Astrocyte (in vitro differentiated cells and primary cell): ENCODE data around the gene GPR156. TPM values are rescaled to one million over a fixed set of nuclear protein-coding genes. Genes with fewer than 3 reads are reported as not detected.

Source experiments
- DNase-seq: peaks from one replicate; pipeline ENCODE4 v3.0.0-alpha.2; 2010; ENCODE audit warnings: low read depth
- FAIRE-seq: peaks from 2 replicates; lab custom pipeline; 2011; peaks lifted over from hg19 to GRCh38; lab: Jason Lieb, UNC
- H2AFZ ChIP-seq: 2 replicates; pipeline ENCODE4 v1.6.0; 2012; ENCODE audit warnings: low read depth, low read length, inconsistent platforms
- H3K27ac ChIP-seq: 2 replicates; pipeline ENCODE4 v1.5.1; 2011; ENCODE audit warnings: low read depth, low read length, inconsistent platforms
- H3K27me3 ChIP-seq: 2 replicates; pipeline ENCODE4 v1.6.0; 2011; ENCODE audit warnings: low read length, inconsistent platforms; ENCODE audit not compliant: insufficient read depth
- H3K36me3 ChIP-seq: 2 replicates; pipeline ENCODE4 v1.5.1; 2011; ENCODE audit warnings: low read length, inconsistent platforms; ENCODE audit not compliant: insufficient read depth
- H3K4me1 ChIP-seq: 2 replicates; pipeline ENCODE4 v1.5.1; 2011; ENCODE audit warnings: low read length, inconsistent platforms; ENCODE audit not compliant: insufficient read depth
- H3K4me2 ChIP-seq: 2 replicates; pipeline ENCODE4 v1.6.0; 2012; ENCODE audit warnings: low read length, inconsistent platforms
- H3K4me3 ChIP-seq: 2 replicates; pipeline ENCODE4 v1.5.1; 2011; ENCODE audit warnings: low read depth, mild to moderate bottlenecking, low read length, inconsistent platforms; ENCODE audit not compliant: insufficient read depth
- H3K79me2 ChIP-seq: 2 replicates; pipeline ENCODE4 v1.6.0; 2012; ENCODE audit warnings: mild to moderate bottlenecking, low read length, inconsistent platforms; ENCODE audit not compliant: insufficient read depth
- H3K9ac ChIP-seq: 2 replicates; pipeline ENCODE4 v1.6.0; 2012; ENCODE audit warnings: mild to moderate bottlenecking, low read length, inconsistent platforms
- H3K9me3 ChIP-seq: 2 replicates; pipeline ENCODE4 v1.5.1; 2012; ENCODE audit warnings: low read depth, mild to moderate bottlenecking, low read length, inconsistent platforms; ENCODE audit not compliant: insufficient read depth
- H4K20me1 ChIP-seq: 2 replicates; pipeline ENCODE4 v1.6.0; 2012; ENCODE audit warnings: low read length, inconsistent platforms; ENCODE audit not compliant: insufficient read depth
- H3K27ac Mint-ChIP-seq: one replicate; pipeline ENCODE4 v1.8.0; 2021; ENCODE audit warnings: mild to moderate bottlenecking, mixed read lengths; ENCODE audit not compliant: unreplicated experiment
- H3K27me3 Mint-ChIP-seq: one replicate; pipeline ENCODE4 v1.8.0; 2021; ENCODE audit warnings: low read depth, mixed read lengths; ENCODE audit not compliant: unreplicated experiment
- H3K36me3 Mint-ChIP-seq: one replicate; pipeline ENCODE4 v1.8.0; 2021; ENCODE audit warnings: low read depth, mixed read lengths; ENCODE audit not compliant: unreplicated experiment
- H3K4me1 Mint-ChIP-seq: one replicate; pipeline ENCODE4 v1.8.0; 2021; ENCODE audit warnings: low read depth, mixed read lengths; ENCODE audit not compliant: unreplicated experiment
- H3K4me3 Mint-ChIP-seq: one replicate; pipeline ENCODE4 v1.8.0; 2021; ENCODE audit warnings: mild to moderate bottlenecking, moderate library complexity, mixed read lengths; ENCODE audit not compliant: unreplicated experiment
- H3K9me3 Mint-ChIP-seq: one replicate; pipeline ENCODE4 v1.8.0; 2021; ENCODE audit warnings: mild to moderate bottlenecking, mixed read lengths; ENCODE audit not compliant: unreplicated experiment
- EZH2 ChIP-seq: IDR thresholded peaks from 2 replicates; pipeline ENCODE4 v1.6.1; 2012; ENCODE audit warnings: mild to moderate bottlenecking, low read length, inconsistent platforms; ENCODE audit not compliant: insufficient read depth
- total RNA-seq: library from RNA; stranded (reverse); gene quantifications from 2 replicates; pipeline ENCODE4 v1.2.1, GENCODE V29; 2021
- TF ChIP-seq, protein P1 (sequence below): IDR thresholded peaks from 2 replicates; pipeline ENCODE4 v1.5.1; 2011; ENCODE audit warnings: low read depth, mild to moderate bottlenecking, inconsistent platforms, low read length, moderate library complexity; ENCODE audit not compliant: insufficient read depth

The GPR156 gene
- total RNA-seq, 1 donor from 2014 or later: 0.39 TPM

- Mint-ChIP-seq H3K4me1 (peaks cover 11% of the 10 kb centered on the region), H3K27ac (no peak overlapping the region), H3K36me3 (peaks cover 2% of the 10 kb centered on the region), H3K27me3 (no peaks in the 10 kb centered on the region), H3K9me3 (peaks cover 2% of the 10 kb centered on the region), H3K4me3 (no peak overlapping the region)
- Histone ChIP-seq H4K20me1 (no peaks in the 10 kb centered on the region), H3K9ac (no peak overlapping the region), H3K36me3 (no peaks in the 10 kb centered on the region), H3K4me2 (no peak overlapping the region), H3K9me3 (no peaks in the 10 kb centered on the region), H3K4me3 (no peak overlapping the region), H3K27ac (no peak overlapping the region), H2AFZ (no peak overlapping the region), H3K27me3 (no peaks in the 10 kb centered on the region), H3K79me2 (no peaks in the 10 kb centered on the region), H3K4me1 (peaks cover 8% of the 10 kb centered on the region)
- FAIRE-seq (no peak), DNase-seq (no peak)
- TF ChIP-seq EZH2: no peak
- TF ChIP-seq, protein P1, sequence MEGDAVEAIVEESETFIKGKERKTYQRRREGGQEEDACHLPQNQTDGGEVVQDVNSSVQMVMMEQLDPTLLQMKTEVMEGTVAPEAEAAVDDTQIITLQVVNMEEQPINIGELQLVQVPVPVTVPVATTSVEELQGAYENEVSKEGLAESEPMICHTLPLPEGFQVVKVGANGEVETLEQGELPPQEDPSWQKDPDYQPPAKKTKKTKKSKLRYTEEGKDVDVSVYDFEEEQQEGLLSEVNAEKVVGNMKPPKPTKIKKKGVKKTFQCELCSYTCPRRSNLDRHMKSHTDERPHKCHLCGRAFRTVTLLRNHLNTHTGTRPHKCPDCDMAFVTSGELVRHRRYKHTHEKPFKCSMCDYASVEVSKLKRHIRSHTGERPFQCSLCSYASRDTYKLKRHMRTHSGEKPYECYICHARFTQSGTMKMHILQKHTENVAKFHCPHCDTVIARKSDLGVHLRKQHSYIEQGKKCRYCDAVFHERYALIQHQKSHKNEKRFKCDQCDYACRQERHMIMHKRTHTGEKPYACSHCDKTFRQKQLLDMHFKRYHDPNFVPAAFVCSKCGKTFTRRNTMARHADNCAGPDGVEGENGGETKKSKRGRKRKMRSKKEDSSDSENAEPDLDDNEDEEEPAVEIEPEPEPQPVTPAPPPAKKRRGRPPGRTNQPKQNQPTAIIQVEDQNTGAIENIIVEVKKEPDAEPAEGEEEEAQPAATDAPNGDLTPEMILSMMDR: no peak
These were observed 142.8 kb downstream of the GPR156 start for GRCh38 chr3:120142236-120142635.

GRCh38 chr3:120140098-120140742 is 144.8 kb downstream of the GPR156 start:
- no peaks in the 10 kb centered on the region for H3K36me3 ChIP-seq
- H3K9me3 ChIP-seq: no peaks in the 10 kb centered on the region
- no peak overlapping the region for H3K9ac ChIP-seq
- H3K9me3 Mint-ChIP-seq: peaks cover 2% of the 10 kb centered on the region
- peaks cover 7% of the 10 kb centered on the region for H3K4me1 ChIP-seq
- H3K27ac Mint-ChIP-seq: no peak overlapping the region
- H3K4me1 Mint-ChIP-seq: peaks cover 6% of the 10 kb centered on the region
- DNase-seq (no peak), FAIRE-seq (no peak)
- H3K27me3 Mint-ChIP-seq: no peaks in the 10 kb centered on the region
- H3K27me3 ChIP-seq: no peaks in the 10 kb centered on the region
- no peak overlapping the region for H3K4me3 ChIP-seq
- no peak overlapping the region for H3K4me2 ChIP-seq
- no peaks in the 10 kb centered on the region for H4K20me1 ChIP-seq
- H2AFZ ChIP-seq: no peak overlapping the region
- no peak overlapping the region for H3K4me3 Mint-ChIP-seq
- H3K36me3 Mint-ChIP-seq: no peaks in the 10 kb centered on the region
- TF ChIP-seq, protein P1: no peak
- TF ChIP-seq EZH2: no peak
- no peaks in the 10 kb centered on the region for H3K79me2 ChIP-seq
- H3K27ac ChIP-seq: no peak overlapping the region

DNA sequence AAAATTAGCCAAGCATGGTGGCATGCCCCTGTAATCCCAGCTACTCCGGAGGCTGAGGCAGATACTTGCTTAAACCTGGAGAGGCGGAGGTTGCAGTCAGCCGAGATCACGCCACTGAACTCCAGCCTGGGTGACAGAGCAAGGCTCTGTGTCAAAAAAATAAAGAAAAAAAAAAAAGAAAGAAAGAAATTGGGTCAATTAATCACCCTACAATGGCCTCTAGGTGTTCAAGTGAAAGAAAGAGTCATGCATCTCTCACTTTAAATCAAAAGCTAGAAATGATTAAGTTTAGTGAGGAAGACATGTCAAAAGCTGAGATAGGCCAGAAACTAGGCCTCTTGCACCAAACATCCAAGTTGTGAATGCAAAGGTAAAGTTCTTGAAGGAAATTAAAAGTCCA is 145.9 kb downstream of the GPR156 start:
- Mint-ChIP-seq H3K4me1 (peaks cover 2% of the 10 kb centered on the region), H3K4me3 (no peak overlapping the region), H3K27me3 (no peaks in the 10 kb centered on the region), H3K9me3 (peaks cover 2% of the 10 kb centered on the region), H3K36me3 (no peaks in the 10 kb centered on the region), H3K27ac (no peak overlapping the region)
- no peak overlapping the region for H3K27ac ChIP-seq
- H3K79me2 ChIP-seq: no peaks in the 10 kb centered on the region
- no peak overlapping the region for H3K4me3 ChIP-seq
- DNase-seq (no peak), FAIRE-seq (no peak)
- no peaks in the 10 kb centered on the region for H3K9me3 ChIP-seq
- H4K20me1 ChIP-seq: no peaks in the 10 kb centered on the region
- peaks cover 3% of the 10 kb centered on the region for H3K4me1 ChIP-seq
- H3K4me2 ChIP-seq: no peak overlapping the region
- no peak overlapping the region for H2AFZ ChIP-seq
- TF ChIP-seq, protein P1: no peak
- no peak for TF ChIP-seq EZH2
- no peaks in the 10 kb centered on the region for H3K27me3 ChIP-seq
- no peak overlapping the region for H3K9ac ChIP-seq
- no peaks in the 10 kb centered on the region for H3K36me3 ChIP-seq
